Measurements from ENCODE around the gene ATP6V1E1. TPM values are rescaled to one million over a fixed set of nuclear protein-coding genes. Genes with fewer than 3 reads are reported as not detected.
"Not testable (repeated sequence)": the region's sequence is repeated elsewhere in the genome, so short reads cannot be mapped to it uniquely, and the experiment has no call there.

ATP6V1E1 gene
- 10 to 100 TPM; 78.7 to 82.1 TPM for total RNA-seq

GRCh38 chr22:17628406-17629172 is at the start of gene ATP6V1E1:
Gene ATP6V1E1, minus strand, starts transcription at chr22:17628749. Its CDS starts 114 bp downstream, at chr22:17628635.
- Mint-ChIP-seq H3K4me1 (peaks cover 17% of the 10 kb centered on the region), H3K4me3 (peak within 1 kb of the TSS; percentile 98), H3K27ac (peak within 1 kb of the TSS; percentile 96), H3K36me3 (peaks cover 3% of the 10 kb centered on the region), H3K9me3 (no peaks in the 10 kb centered on the region), H3K27me3 (no peaks in the 10 kb centered on the region)
- DNase-seq, result peak; percentile 94

- Mint-ChIP-seq H3K27me3 (no peaks in the 10 kb centered on the region), H3K27ac (no peak overlapping the region), H3K4me3 (no peak overlapping the region), H3K9me3 (no peaks in the 10 kb centered on the region), H3K36me3 (peaks cover 8% of the 10 kb centered on the region), H3K4me1 (peaks cover 32% of the 10 kb centered on the region)
- no peak for DNase-seq
Observed at GRCh38 chr22:17675584-17675983, 47.0 kb upstream of the ATP6V1E1 start.

DNA sequence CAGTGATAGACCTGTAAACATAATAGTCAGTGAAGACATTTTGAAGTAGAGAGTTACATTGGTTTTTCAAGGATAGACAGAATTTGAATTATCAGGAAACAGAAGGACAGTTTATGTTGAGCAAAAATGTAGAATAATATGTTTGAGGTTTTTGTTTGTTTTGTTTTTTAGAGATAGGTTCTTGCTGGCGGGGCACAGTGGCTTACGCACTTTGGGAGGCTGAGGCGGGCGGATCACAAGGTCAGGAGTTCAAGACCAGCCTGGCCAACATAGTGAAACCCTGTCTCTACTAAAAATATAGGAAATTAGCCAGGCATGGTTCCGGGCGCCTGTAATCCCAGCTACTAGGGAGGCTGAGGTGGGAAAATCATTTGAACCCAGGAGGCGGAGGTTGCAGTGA is 45.6 kb upstream of the ATP6V1E1 start:
- H3K36me3 Mint-ChIP-seq, result peaks cover 18% of the 10 kb centered on the region
- H3K27me3 Mint-ChIP-seq, result no peaks in the 10 kb centered on the region
- no peak for DNase-seq
- no peak overlapping the region for H3K4me3 Mint-ChIP-seq
- H3K9me3 Mint-ChIP-seq, result no peaks in the 10 kb centered on the region
- H3K4me1 Mint-ChIP-seq, result peaks cover 35% of the 10 kb centered on the region
- H3K27ac Mint-ChIP-seq, result peak overlapping the region; percentile 42

DNA sequence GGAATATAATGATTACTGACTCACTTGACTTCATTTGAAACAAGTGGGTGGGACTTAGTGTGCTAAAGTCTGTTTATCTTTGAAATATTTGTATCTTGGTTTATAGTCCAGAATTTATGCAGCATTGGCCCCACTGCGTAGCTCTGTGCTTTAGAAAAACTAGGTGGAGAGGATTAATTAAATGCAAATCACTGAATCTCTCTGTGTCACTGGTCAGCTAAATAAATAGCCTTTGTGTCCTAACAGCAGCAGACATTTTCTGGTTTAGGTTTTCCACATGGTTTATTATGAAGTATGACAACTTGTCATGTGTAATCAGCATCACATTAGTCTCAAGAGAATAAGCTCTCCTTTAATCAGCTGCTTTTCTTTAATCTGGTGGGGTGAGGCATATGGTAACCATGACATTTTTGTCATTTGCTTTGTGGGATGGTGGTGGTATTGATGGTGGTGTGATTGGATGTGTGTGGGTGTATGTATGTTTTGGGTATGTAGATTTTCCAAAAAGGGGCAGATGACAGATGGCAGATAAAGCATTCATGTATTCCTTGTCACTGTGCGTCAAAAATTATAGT is 44.0 kb upstream of the ATP6V1E1 start:
- no peaks in the 10 kb centered on the region for H3K9me3 Mint-ChIP-seq
- H3K4me3 Mint-ChIP-seq, result no peak overlapping the region
- H3K4me1 Mint-ChIP-seq, result peaks cover 34% of the 10 kb centered on the region
- peak; percentile 23 for DNase-seq
- H3K36me3 Mint-ChIP-seq, result peaks cover 27% of the 10 kb centered on the region
- H3K27ac Mint-ChIP-seq, result peak overlapping the region; percentile 69
- H3K27me3 Mint-ChIP-seq, result no peaks in the 10 kb centered on the region

GRCh38 chr22:17671521-17672092 is 43.1 kb upstream of the ATP6V1E1 start:
- not testable (repeated sequence) for H3K9me3 Mint-ChIP-seq, DNase-seq, H3K27me3 Mint-ChIP-seq, H3K4me3 Mint-ChIP-seq
- Mint-ChIP-seq H3K4me1 (peaks cover 33% of the 10 kb centered on the region), H3K36me3 (peaks cover 32% of the 10 kb centered on the region), H3K27ac (peak overlapping the region; percentile 69)

- Mint-ChIP-seq H3K27ac (no peak overlapping the region), H3K27me3 (no peaks in the 10 kb centered on the region), H3K9me3 (peaks cover 5% of the 10 kb centered on the region), H3K4me1 (peaks cover 9% of the 10 kb centered on the region), H3K36me3 (peaks cover 55% of the 10 kb centered on the region), H3K4me3 (no peak overlapping the region)
- no peak for DNase-seq
Observed at GRCh38 chr22:17665854-17666253, 37.3 kb upstream of the ATP6V1E1 start.

DNA sequence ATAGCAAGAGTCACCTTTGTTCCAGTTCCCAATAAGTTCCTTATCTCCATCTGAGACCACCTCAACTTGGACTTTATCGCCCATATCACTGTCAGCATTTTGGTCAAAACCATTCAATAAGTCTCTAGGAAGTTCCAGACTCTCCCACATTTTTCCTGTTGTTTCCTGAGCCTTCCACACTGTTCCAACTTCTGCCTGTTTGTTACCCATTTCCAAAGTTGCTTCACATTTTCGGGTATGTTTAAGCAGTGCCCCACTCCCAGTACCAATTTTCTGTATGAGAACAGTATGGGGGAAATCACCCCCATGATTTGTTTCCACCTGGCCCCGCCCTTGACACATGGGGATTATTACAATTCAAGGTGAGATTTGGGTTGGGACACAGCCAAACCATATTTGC is 36.7 kb upstream of the ATP6V1E1 start:
- Mint-ChIP-seq H3K4me3 (no peak overlapping the region), H3K4me1 (peaks cover 5% of the 10 kb centered on the region), H3K27me3 (no peaks in the 10 kb centered on the region), H3K9me3 (peaks cover 5% of the 10 kb centered on the region), H3K36me3 (peaks cover 54% of the 10 kb centered on the region), H3K27ac (no peak overlapping the region)
- no peak for DNase-seq

GRCh38 chr22:17664414-17665055 is 36.0 kb upstream of the ATP6V1E1 start:
- Mint-ChIP-seq H3K27me3 (no peaks in the 10 kb centered on the region), H3K36me3 (peaks cover 49% of the 10 kb centered on the region), H3K4me1 (peaks cover 5% of the 10 kb centered on the region), H3K9me3 (peaks cover 5% of the 10 kb centered on the region), H3K27ac (no peak overlapping the region), H3K4me3 (no peak overlapping the region)
- DNase-seq, result no peak

- no peak for DNase-seq
- no peaks in the 10 kb centered on the region for H3K9me3 Mint-ChIP-seq
- no peaks in the 10 kb centered on the region for H3K4me1 Mint-ChIP-seq
- H3K27ac Mint-ChIP-seq, result no peak overlapping the region
- H3K4me3 Mint-ChIP-seq, result no peak overlapping the region
- peaks cover 11% of the 10 kb centered on the region for H3K36me3 Mint-ChIP-seq
- H3K27me3 Mint-ChIP-seq, result no peaks in the 10 kb centered on the region
Observed at GRCh38 chr22:17656870-17657395, 28.4 kb upstream of the ATP6V1E1 start.

GRCh38 chr22:17655289-17655688 is 26.7 kb upstream of the ATP6V1E1 start:
- Mint-ChIP-seq H3K4me1 (no peaks in the 10 kb centered on the region), H3K27ac (no peak overlapping the region), H3K9me3 (no peaks in the 10 kb centered on the region), H3K36me3 (peaks cover 8% of the 10 kb centered on the region), H3K4me3 (no peak overlapping the region), H3K27me3 (no peaks in the 10 kb centered on the region)
- no peak for DNase-seq

GRCh38 chr22:17648569-17648968 is 20.0 kb upstream of the ATP6V1E1 start:
- peaks cover 4% of the 10 kb centered on the region for H3K36me3 Mint-ChIP-seq
- no peak for DNase-seq
- H3K4me3 Mint-ChIP-seq, result no peak overlapping the region
- H3K27me3 Mint-ChIP-seq, result no peaks in the 10 kb centered on the region
- no peak overlapping the region for H3K27ac Mint-ChIP-seq
- peaks cover 2% of the 10 kb centered on the region for H3K4me1 Mint-ChIP-seq
- H3K9me3 Mint-ChIP-seq, result no peaks in the 10 kb centered on the region

DNA sequence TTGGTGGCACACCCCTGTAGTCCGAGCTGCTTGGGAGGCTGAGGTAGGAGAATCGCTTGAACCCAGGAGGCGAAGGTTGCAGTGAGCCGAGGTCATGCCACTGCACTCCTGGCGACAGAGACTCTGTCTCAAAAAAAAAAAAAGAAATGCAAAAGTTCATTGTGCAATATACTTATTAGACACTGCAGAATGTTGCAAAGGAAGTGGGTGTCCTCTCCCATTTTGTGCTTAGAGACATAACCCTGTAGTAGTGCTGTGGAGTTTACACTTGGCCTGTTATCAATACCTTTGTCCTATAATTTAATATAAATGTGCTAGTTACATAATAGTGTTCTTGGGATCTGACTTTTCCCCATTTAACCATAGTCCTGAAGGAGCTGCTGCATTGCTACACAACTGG is 19.4 kb upstream of the ATP6V1E1 start:
- Mint-ChIP-seq H3K9me3 (no peaks in the 10 kb centered on the region), H3K27ac (no peak overlapping the region), H3K27me3 (no peaks in the 10 kb centered on the region), H3K36me3 (peaks cover 2% of the 10 kb centered on the region), H3K4me3 (no peak overlapping the region), H3K4me1 (peaks cover 2% of the 10 kb centered on the region)
- DNase-seq, result no peak

DNA sequence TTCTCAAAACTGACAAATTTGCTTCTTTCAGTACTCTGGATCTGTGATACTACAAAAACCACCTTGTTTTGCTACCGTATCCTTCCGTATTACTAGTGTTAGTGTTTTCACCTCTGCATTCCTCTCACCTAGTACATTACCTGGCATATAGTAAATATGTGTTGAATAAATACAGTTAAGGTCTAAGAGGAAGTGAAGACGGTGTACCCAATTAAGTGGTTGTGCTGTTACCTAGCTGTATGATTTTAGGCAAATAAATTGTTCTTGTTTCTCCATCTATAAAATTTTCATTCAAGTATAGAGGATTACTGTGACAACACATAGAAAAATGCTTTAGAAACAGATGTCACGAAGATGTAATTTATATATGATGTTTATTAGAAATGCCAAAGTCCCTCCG is 18.9 kb upstream of the ATP6V1E1 start:
- no peaks in the 10 kb centered on the region for H3K9me3 Mint-ChIP-seq
- H3K4me3 Mint-ChIP-seq, result no peak overlapping the region
- no peak for DNase-seq
- peaks cover 7% of the 10 kb centered on the region for H3K36me3 Mint-ChIP-seq
- peaks cover 2% of the 10 kb centered on the region for H3K4me1 Mint-ChIP-seq
- H3K27me3 Mint-ChIP-seq, result no peaks in the 10 kb centered on the region
- no peak overlapping the region for H3K27ac Mint-ChIP-seq

DNA sequence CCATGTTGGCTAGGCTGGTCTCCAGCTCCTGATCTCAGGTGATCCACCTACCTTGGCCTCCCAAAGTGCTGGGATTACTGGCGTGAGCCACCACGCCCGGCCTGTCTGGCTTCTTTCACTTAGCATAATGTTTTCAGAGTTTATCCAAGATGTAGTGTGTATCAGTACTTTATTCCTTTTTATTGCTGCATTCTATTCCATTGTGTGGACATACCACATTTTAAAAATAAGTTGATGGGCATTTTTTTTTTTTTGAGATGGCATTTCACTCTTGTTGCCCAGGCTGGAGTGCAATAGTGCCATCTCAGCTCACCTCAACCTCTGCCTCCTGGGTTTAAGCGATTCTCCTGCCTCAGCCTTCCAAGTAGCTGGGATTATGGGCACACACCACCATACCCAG is 13.8 kb upstream of the ATP6V1E1 start:
- DNase-seq, H3K27ac Mint-ChIP-seq, H3K9me3 Mint-ChIP-seq, H3K27me3 Mint-ChIP-seq, H3K4me3 Mint-ChIP-seq: not testable (repeated sequence)
- Mint-ChIP-seq H3K4me1 (peaks cover 19% of the 10 kb centered on the region), H3K36me3 (peaks cover 24% of the 10 kb centered on the region)

- H3K4me1 Mint-ChIP-seq, result peaks cover 19% of the 10 kb centered on the region
- H3K4me3 Mint-ChIP-seq, result no peak overlapping the region
- H3K9me3 Mint-ChIP-seq, result no peaks in the 10 kb centered on the region
- no peak for DNase-seq
- no peaks in the 10 kb centered on the region for H3K27me3 Mint-ChIP-seq
- peaks cover 24% of the 10 kb centered on the region for H3K36me3 Mint-ChIP-seq
- H3K27ac Mint-ChIP-seq, result peak overlapping the region; percentile 46
Observed at GRCh38 chr22:17641269-17641668, 12.7 kb upstream of the ATP6V1E1 start.
